B cell (primary cell): Measurements from ENCODE around the gene RMC1. TPM values are rescaled to one million over a fixed set of nuclear protein-coding genes. Genes with fewer than 3 reads are reported as not detected.

Experiments used
- ATAC-seq: fragments of 200-7000 bp; cut with Tn5 transposase; one replicate; pipeline ENCODE4 v1.10.0; 2021; ENCODE audit warnings: low read depth, mild to moderate bottlenecking, moderate number of reproducible peaks, moderate library complexity
- CTCF ChIA-PET: fragments of 350-600 bp; sonication (Branson Sonifier 250); formaldehyde crosslinking; loops from one replicate; lab custom pipeline; 2021; ENCODE audit warnings: antibody characterized with exemption, inconsistent platforms; lab: Charles Lee
- POLR2A ChIA-PET: fragments of 350-600 bp; sonication (Branson Sonifier 250); formaldehyde crosslinking; loops from one replicate; lab custom pipeline; 2021; ENCODE audit warnings: antibody characterized with exemption; lab: Charles Lee
- DNase-seq: peaks from one replicate; pipeline ENCODE4 v3.0.0; 2013
- H2AFZ ChIP-seq: 2 replicates; pipeline ENCODE4 v1.6.1; 2012; ENCODE audit warnings: mild to moderate bottlenecking, low read depth, low read length; ENCODE audit not compliant: insufficient read depth, poor library complexity, severe bottlenecking
- H3K27ac ChIP-seq, 2 donors: 1 replicate in 1 of 2; 2 replicates in 1 of 2; pipeline ENCODE4 v1.5.1; 2012 to 2013; ENCODE audit warnings: low read length in 2 of 2, mild to moderate bottlenecking in 2 of 2, moderate library complexity in 1 of 2
- H3K27me3 ChIP-seq, 4 experiments: fragments of 200-600 bp in 1 of 4; sonication (generic) in 1 of 4; replicated peaks in 1 of 4; 1 replicate in 2 of 4; 2 replicates in 2 of 4; pipeline versions ENCODE4 v1.6.1 to v1.7.0; 2013 to 2016; ENCODE audit warnings: low read length in 3 of 4, mild to moderate bottlenecking in 2 of 4, mixed read lengths in 1 of 4, moderate library complexity in 1 of 4; ENCODE audit not compliant: insufficient read depth in 4 of 4, control insufficient read depth in 3 of 4; ENCODE audit errors: control extremely low read depth in 1 of 4
- H3K36me3 ChIP-seq, 2 experiments: replicated peaks in 1 of 2; 1 replicate in 1 of 2; 2 replicates in 1 of 2; pipeline versions ENCODE4 v1.6.1 to v1.7.1; 2013; ENCODE audit warnings: low read length in 1 of 2; ENCODE audit not compliant: insufficient read depth in 2 of 2, control insufficient read depth in 1 of 2; ENCODE audit errors: control extremely low read depth in 1 of 2, extremely low read depth in 1 of 2
- H3K4me1 ChIP-seq, 2 donors: fragments of 200-600 bp in 1 of 2; sonication (generic) in 1 of 2; 1 replicate in 1 of 2; 2 replicates in 1 of 2; pipeline versions ENCODE4 v1.5.1 to v1.6.1; 2013 to 2017; ENCODE audit warnings: low read length in 2 of 2; ENCODE audit not compliant: control insufficient read depth in 2 of 2, insufficient read depth in 2 of 2
- H3K4me2 ChIP-seq: replicated peaks from 2 replicates; pipeline ENCODE3; 2012; ENCODE audit warnings: mild to moderate bottlenecking, low read depth, low read length; ENCODE audit not compliant: poor library complexity, severe bottlenecking
- H3K4me3 ChIP-seq, 5 experiments: fragments of 200-600 bp in 1 of 5; sonication (generic) in 1 of 5; 1 replicate in 3 of 5; 2 replicates in 2 of 5; pipeline versions ENCODE4 v1.5.1 to v1.7.0; 2011 to 2016; ENCODE audit warnings: low read length in 4 of 5, mild to moderate bottlenecking in 4 of 5, low read depth in 2 of 5, control low read depth in 1 of 5, moderate library complexity in 1 of 5; ENCODE audit not compliant: insufficient read depth in 1 of 5; ENCODE audit errors: control extremely low read depth in 1 of 5, extremely low read depth in 1 of 5
- H3K79me2 ChIP-seq: fragments of 200-600 bp; sonication (generic); one replicate; pipeline ENCODE4 v1.6.0; 2016; ENCODE audit warnings: low read length; ENCODE audit not compliant: control insufficient read depth, insufficient read depth
- H3K9ac ChIP-seq: fragments of 200-600 bp; sonication (generic); 2 replicates; pipeline ENCODE4 v1.6.1; 2017; ENCODE audit warnings: mild to moderate bottlenecking, low read length, moderate library complexity
- H3K9me3 ChIP-seq, 3 donors: one replicate each; pipeline versions ENCODE4 v1.6.1 to v1.7.1; 2013; ENCODE audit warnings: low read length in 2 of 3; ENCODE audit not compliant: control insufficient read depth in 2 of 3, insufficient read depth in 1 of 3; ENCODE audit errors: control extremely low read depth in 1 of 3
- H4K20me1 ChIP-seq: 2 replicates; pipeline ENCODE4 v1.6.0; 2012; ENCODE audit warnings: mild to moderate bottlenecking, low read length; ENCODE audit not compliant: insufficient read depth, control insufficient read depth, poor library complexity, severe bottlenecking
- H3K27ac Mint-ChIP-seq: one replicate; pipeline ENCODE4 v1.8.0; 2021; ENCODE audit warnings: mixed read lengths
- H3K27me3 Mint-ChIP-seq: one replicate; pipeline ENCODE4 v1.8.0; 2021; ENCODE audit warnings: mixed read lengths
- H3K4me1 Mint-ChIP-seq: one replicate; pipeline ENCODE4 v1.8.0; 2021; ENCODE audit warnings: mixed read lengths
- H3K4me3 Mint-ChIP-seq: one replicate; pipeline ENCODE4 v1.8.0; 2021; ENCODE audit warnings: mixed read lengths
- H3K9me3 Mint-ChIP-seq: one replicate; pipeline ENCODE4 v1.8.0; 2022; ENCODE audit warnings: mixed read lengths; ENCODE audit not compliant: insufficient read depth
- WGBS: methylation state at CpG from one replicate; pipeline ENCODE4 v1.1.5; 2013; ENCODE audit warnings: missing lambda C conversion rate; ENCODE audit not compliant: insufficient coverage; 5-methylcytosine and 5-hydroxymethylcytosine counted together
- intact Hi-C: fragments of 100-400 bp; cut with micrococcal nuclease; formaldehyde crosslinking; loops from one replicate; pipeline ENCODE4 v1.10.0; 2022
- polyA plus RNA-seq: library from polyadenylated mRNA; depleted of rRNA; stranded (reverse); fragments of >200 nt; gene quantifications from 2 replicates; pipeline ENCODE4 v1.2.3, GENCODE V29; 2012
- small RNA-seq: library from RNA; depleted of rRNA; stranded (forward); fragments of <200 nt; gene quantifications from one replicate; pipeline ENCODE3, GENCODE V24; 2012; ENCODE audit warnings: low replicate concordance, low read depth; ENCODE audit not compliant: insufficient read length
- total RNA-seq, 2 donors: library from RNA; stranded (reverse); fragments of 120-200 nt in 1 of 2; gene quantifications; 1 replicate in 1 of 2; 2 replicates in 1 of 2; pipeline versions ENCODE4 v1.2.3 to v1.2.4, GENCODE V29; 2013 to 2022
- TF ChIP-seq, protein P1 (sequence below): fragments of 200-600 bp; IDR thresholded peaks from one replicate; pipeline ENCODE4 v1.8.0; 2022; ENCODE audit warnings: antibody characterized with exemption, mild to moderate bottlenecking

The RMC1 gene
- total and polyA plus RNA-seq, 2 donors (not counting 1 experiment from before 2014, with no cell fraction given), result 77.3 to 137 TPM

DNA sequence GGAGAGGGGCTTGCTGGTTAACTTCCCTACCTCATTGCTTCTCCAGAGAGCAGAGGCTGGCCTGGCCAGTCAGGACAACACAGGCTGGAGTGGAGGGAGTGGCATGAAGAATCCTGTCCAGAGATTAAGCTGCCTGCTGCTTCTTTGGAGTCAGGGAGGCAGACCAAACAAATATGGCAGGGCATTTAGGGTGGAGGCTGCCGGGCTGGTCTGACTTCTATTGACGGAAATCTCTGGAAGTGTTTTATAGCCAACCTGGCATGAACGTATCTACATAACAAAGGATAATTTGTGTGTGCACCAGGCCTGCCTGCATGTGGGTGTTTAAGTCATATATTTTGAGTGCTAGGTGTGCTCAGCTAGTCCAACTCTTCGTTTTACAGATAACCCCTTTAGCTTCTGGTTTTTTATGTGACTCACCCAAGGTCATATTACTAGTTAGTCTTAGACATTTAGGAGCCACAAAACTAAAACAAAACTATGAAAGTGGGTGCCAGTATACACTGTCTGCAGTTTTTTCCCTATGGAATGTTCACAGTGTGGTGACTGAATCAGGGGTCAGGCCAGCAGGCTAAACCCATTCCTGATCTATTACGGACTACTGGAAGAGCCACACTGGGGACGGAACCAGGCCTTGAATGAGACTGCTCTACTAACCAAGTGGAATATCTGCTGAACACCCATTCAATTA is 77.5 kb downstream of the RMC1 start:
- H3K9me3 Mint-ChIP-seq, result no peaks in the 10 kb centered on the region
- DNase-seq (no peak), ATAC-seq (no peak)
- Histone ChIP-seq H2AFZ (no peak overlapping the region), H3K27ac (no peak overlapping the region), H4K20me1 (peaks cover 24% of the 10 kb centered on the region), H3K4me2 (no peak overlapping the region), H3K9ac (no peak overlapping the region), H3K79me2 (peaks cover 69% of the 10 kb centered on the region), H3K4me3 (no peak overlapping the region), H3K27me3 (no peaks in the 10 kb centered on the region), H3K36me3 (peaks cover 0 to 20% of the 10 kb centered on the region in 2 experiments), H3K9me3 (no peaks in the 10 kb centered on the region), H3K4me1 (peaks cover 8 to 13% of the 10 kb centered on the region in 2 donors)
- H3K27me3 Mint-ChIP-seq, result no peaks in the 10 kb centered on the region
- intact Hi-C loops, result loop anchor here (10.0 kb wide), 1 partner anchor 346 kb away; no protein-coding TSS in a partner anchor
- 95% methylated on average over 4 of the region's 6 CpGs for whole genome bisulfite sequencing
- TF ChIP-seq, protein P1, sequence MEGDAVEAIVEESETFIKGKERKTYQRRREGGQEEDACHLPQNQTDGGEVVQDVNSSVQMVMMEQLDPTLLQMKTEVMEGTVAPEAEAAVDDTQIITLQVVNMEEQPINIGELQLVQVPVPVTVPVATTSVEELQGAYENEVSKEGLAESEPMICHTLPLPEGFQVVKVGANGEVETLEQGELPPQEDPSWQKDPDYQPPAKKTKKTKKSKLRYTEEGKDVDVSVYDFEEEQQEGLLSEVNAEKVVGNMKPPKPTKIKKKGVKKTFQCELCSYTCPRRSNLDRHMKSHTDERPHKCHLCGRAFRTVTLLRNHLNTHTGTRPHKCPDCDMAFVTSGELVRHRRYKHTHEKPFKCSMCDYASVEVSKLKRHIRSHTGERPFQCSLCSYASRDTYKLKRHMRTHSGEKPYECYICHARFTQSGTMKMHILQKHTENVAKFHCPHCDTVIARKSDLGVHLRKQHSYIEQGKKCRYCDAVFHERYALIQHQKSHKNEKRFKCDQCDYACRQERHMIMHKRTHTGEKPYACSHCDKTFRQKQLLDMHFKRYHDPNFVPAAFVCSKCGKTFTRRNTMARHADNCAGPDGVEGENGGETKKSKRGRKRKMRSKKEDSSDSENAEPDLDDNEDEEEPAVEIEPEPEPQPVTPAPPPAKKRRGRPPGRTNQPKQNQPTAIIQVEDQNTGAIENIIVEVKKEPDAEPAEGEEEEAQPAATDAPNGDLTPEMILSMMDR, result no peak
- CTCF ChIA-PET, result interaction anchor here (1.0 to 1.8 kb wide), 3 partner anchors 64 to 82 kb away, joined by 3 to 11 read pairs (median 4); no protein-coding TSS in a partner anchor
- peaks cover 28% of the 10 kb centered on the region for H3K4me1 Mint-ChIP-seq
- no peak overlapping the region for H3K4me3 Mint-ChIP-seq
- no peak overlapping the region for H3K27ac Mint-ChIP-seq
- POLR2A ChIA-PET, result interaction anchor here (0.6 kb wide), 1 partner anchor 342 kb away, joined by 3 read pairs; no protein-coding TSS in a partner anchor

Small RNAs within 50 kb of the gene (small RNA-seq; reads per million reads assigned to genes)
- gene AC026634.1, result not detected
- gene RF00019, result not detected

Other genes with a start within 250 kb of the RMC1 start
- gene RIOK3, start 50.2 kb upstream of the RMC1 start, total RNA-seq, result 83.4 and 85.1 TPM in 2 replicates
- gene RIOK3, start 50.2 kb upstream of the RMC1 start, polyA plus RNA-seq, result 42.5 and 69.3 TPM in 2 replicates
- 44.4 and 48.5 TPM in 2 replicates for gene NPC1, start 83.0 kb downstream of the RMC1 start, total RNA-seq
- gene NPC1, start 83.0 kb downstream of the RMC1 start, polyA plus RNA-seq, result 13.1 and 17.5 TPM in 2 replicates
- gene ANKRD29, start 159.4 kb downstream of the RMC1 start, total RNA-seq, result not detected in 2 replicates
- gene ANKRD29, start 159.4 kb downstream of the RMC1 start, polyA plus RNA-seq, result not detected in 2 replicates
- gene LAMA3, start 185.9 kb downstream of the RMC1 start, total RNA-seq, result 0.32 TPM in 1 of 2 replicates, not detected in the other
- gene LAMA3, start 185.9 kb downstream of the RMC1 start, polyA plus RNA-seq, result 0.01 and 0.03 TPM in 2 replicates